ENCODE results near the gene SBSN.
A peak's percentile ranks its signal among the peaks of the same experiment; 100 is the strongest.

The SBSN gene

DNA sequence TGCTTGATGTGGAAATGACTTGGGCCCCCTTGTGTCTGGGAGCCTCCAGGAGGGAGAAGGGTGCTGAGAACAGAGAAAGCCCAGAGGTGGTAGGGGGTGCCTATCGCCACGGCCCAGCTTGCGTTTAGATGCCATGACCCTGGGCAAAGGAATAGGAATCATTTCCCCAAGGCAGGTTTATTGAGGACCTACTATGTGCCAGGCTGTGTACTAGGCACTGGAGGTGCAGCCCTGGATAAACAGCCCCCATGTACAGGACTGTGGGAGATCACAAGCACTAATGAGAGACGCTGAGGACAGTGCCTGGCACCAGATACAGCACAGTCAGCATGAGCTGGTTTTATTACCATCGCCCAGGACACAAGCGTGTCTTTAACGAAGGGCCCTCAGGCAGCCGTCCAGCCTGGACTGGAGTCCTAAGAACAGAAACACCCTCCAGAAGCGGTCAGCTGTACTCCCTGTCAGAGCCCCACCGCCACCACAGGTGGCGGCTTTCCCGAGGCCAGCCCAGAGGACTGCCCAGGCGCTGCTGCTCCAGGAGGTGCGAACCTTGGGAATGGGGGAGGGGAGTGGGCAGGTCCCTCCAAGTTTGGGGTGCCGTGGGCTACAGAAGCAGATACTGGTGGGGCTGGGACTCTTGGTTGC, 21.9 kb upstream of the SBSN start:
- ChIA-PET POLR2A (no interaction called here), CTCF (no interaction called here)
- no peak for DNase-seq (ENCODE audit: extremely low spot score)
- TF ChIP-seq FOXA1 (IDR thresholded peaks at IDR 0.05) (no peak), LEF1 (IDR thresholded peaks at IDR 0.05; ENCODE audit: borderline replicate concordance) (no peak), L3MBTL2 (conservative IDR thresholded peaks at IDR 0.05) (no peak), TARDBP (IDR thresholded peaks at IDR 0.05) (no peak), ZNF384 (IDR thresholded peaks at IDR 0.05) (no peak), CTBP1 (IDR thresholded peaks at IDR 0.05; ENCODE audit: borderline replicate concordance) (no peak), HDGF (IDR thresholded peaks at IDR 0.05; ENCODE audit: borderline replicate concordance) (no peak)

- peak; percentile 77 for DNase-seq (ENCODE audit: extremely low spot score)
- CTCF ChIA-PET, result interaction anchor here (0.6 to 1.8 kb wide), 2 partner anchors 9 to 107 kb away, joined by 4 to 8 read pairs; no protein-coding TSS in a partner anchor
- TF ChIP-seq TARDBP (IDR thresholded peaks at IDR 0.05) (no peak), CTBP1 (IDR thresholded peaks at IDR 0.05; ENCODE audit: borderline replicate concordance) (no peak), NFRKB (IDR thresholded peaks at IDR 0.05) (no peak), ZNF384 (IDR thresholded peaks at IDR 0.05) (no peak), BHLHE40 (IDR thresholded peaks at IDR 0.05; ENCODE audit: borderline replicate concordance) (no peak), FOXA1 (IDR thresholded peaks at IDR 0.05) (no peak), ARNT (IDR thresholded peaks at IDR 0.05) (no peak), LEF1 (IDR thresholded peaks at IDR 0.05; ENCODE audit: borderline replicate concordance) (no peak), SUZ12 (IDR thresholded peaks at IDR 0.05) (no peak), HDGF (IDR thresholded peaks at IDR 0.05; ENCODE audit: borderline replicate concordance) (no peak), SP1 (IDR thresholded peaks at IDR 0.05) (no peak), FOXM1 (IDR thresholded peaks at IDR 0.05; ENCODE audit: borderline replicate concordance) (no peak)
- TF ChIP-seq, protein P1, sequence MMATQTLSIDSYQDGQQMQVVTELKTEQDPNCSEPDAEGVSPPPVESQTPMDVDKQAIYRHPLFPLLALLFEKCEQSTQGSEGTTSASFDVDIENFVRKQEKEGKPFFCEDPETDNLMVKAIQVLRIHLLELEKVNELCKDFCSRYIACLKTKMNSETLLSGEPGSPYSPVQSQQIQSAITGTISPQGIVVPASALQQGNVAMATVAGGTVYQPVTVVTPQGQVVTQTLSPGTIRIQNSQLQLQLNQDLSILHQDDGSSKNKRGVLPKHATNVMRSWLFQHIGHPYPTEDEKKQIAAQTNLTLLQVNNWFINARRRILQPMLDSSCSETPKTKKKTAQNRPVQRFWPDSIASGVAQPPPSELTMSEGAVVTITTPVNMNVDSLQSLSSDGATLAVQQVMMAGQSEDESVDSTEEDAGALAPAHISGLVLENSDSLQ (IDR thresholded peaks at IDR 0.05), result no peak
- POLR2A ChIA-PET, result interaction anchor here (1.8 kb wide), 1 partner anchor 39 kb away, joined by 13 read pairs; no protein-coding TSS in a partner anchor
Observed at GRCh38 chr19:35549174-35549788, 21.2 kb upstream of the SBSN start.

DNA sequence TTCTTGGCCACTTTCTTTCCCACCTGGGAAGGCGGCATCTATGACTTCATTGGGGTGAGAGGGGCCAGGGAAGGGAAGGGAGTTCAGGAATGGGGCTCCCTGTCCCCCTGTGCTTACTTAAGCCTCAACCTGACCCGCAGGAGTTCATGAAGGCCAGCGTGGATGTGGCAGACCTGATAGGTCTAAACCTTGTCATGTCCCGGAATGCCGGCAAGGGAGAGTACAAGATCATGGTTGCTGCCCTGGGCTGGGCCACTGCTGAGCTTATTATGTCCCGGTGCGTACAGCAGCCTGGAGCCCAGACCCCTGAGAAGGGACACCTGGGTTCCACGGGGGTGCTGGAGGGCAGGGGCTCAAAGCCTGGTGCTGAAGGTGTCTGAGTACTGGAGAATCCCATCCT, 18.4 kb upstream of the SBSN start:
- TF ChIP-seq SP1 (IDR thresholded peaks at IDR 0.05) (no peak), NFRKB (IDR thresholded peaks at IDR 0.05) (no peak), LEF1 (IDR thresholded peaks at IDR 0.05; ENCODE audit: borderline replicate concordance) (no peak), ELF4 (IDR thresholded peaks at IDR 0.05) (no peak), BHLHE40 (IDR thresholded peaks at IDR 0.05; ENCODE audit: borderline replicate concordance) (no peak), FOXA1 (IDR thresholded peaks at IDR 0.05) (no peak)
- TF ChIP-seq, protein P1 (IDR thresholded peaks at IDR 0.05), result no peak
- no peak for DNase-seq (ENCODE audit: extremely low spot score)
- POLR2A ChIA-PET, result interaction anchor here (0.8 kb wide), 1 partner anchor 36 kb away, joined by 3 read pairs; no protein-coding TSS in a partner anchor
- CTCF ChIA-PET, result no interaction called here

DNA sequence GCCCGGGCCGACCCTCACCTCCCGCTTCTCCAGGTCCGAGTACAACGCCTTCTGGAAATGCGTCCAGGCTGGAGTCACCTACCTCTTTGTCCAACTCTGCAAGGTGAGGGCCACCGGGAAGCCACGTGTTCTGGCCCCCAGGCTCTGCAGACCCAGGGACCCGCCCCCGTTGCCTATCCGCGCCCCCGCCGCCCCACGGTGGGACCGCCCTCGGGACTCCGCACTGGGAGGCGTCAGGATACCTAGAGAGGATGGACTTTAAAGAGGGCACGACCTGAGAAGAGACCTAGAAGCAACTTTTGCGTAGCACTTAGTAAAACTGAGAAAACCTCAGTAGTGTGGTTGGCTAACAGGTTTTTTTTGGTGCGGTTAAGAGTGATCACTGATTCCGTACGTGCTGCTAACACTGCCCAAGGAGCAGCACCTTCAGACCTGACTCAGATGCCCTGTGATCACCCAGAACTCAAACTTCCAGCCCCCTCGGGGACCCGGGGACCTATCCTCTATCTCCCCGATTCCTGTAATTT, 17.8 kb upstream of the SBSN start:
- peak; percentile 50 for DNase-seq (ENCODE audit: extremely low spot score)
- CTCF ChIA-PET, result no interaction called here
- no peak for TF ChIP-seq ARNT (IDR thresholded peaks at IDR 0.05)
- POLR2A ChIA-PET, result no interaction called here

DNA sequence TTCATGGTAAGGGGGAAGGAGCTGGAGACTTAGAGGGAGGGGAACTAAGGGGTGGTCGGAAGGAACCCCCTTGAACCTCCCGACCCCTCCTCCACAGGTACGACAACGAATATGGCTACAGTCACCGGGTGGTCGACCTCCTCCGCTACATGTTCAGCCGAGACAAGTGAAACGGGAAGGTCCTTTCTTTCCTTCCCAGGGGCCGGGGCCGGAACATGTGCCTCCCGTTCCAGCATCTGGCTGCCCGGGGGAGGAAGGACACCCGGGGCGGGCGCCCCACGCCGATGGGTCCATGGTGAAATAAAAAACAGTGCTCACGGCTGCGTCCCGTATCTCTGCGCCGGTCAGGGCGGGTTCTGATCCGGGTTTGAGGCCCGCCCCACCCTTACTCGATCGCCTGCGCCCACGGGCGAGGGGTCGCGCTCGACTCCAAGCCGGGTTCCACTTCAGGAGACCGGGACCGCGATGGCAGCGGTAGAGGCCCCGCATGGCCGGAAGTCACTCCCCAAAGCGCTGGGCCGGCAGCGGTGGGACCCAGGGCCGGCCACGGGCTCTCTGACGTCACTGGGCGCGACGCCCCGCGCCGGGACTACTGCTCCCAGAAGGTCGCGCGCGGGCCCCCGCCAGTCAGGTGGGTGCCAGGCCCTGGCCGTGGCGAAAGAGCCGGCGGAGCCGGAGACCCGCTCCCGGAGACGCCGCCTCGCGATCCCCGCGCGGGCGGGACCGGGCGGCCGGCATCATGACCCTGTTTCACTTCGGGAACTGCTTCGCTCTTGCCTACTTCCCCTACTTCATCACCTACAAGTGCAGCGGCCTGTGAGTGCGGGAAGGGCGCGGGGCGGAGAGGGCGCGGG, 17.1 kb upstream of the SBSN start, which contains the start of gene TMEM147:
TMEM147 (plus strand) TSS at position 626 of the 854 bp plus-strand sequence; CDS start at position 740, 114 bp downstream.
- peak; percentile 97 for DNase-seq (ENCODE audit: extremely low spot score)
- ChIA-PET POLR2A (interaction anchor here (1.0 to 1.5 kb wide), 2 partner anchors 35 to 36 kb away, joined by 3 to 6 read pairs; no protein-coding TSS in a partner anchor), CTCF (no interaction called here)
- TF ChIP-seq ZNF384 (IDR thresholded peaks at IDR 0.05) (no peak), ELF4 (IDR thresholded peaks at IDR 0.05) (peak; percentile 20; the same call in 1 of the 2 replicates), FOXM1 (IDR thresholded peaks at IDR 0.05; ENCODE audit: borderline replicate concordance) (0 out of 2 replicates have a peak, but pooled peaks have one; percentile 8)
- TF ChIP-seq, protein P1 (IDR thresholded peaks at IDR 0.05), result no peak

DNA sequence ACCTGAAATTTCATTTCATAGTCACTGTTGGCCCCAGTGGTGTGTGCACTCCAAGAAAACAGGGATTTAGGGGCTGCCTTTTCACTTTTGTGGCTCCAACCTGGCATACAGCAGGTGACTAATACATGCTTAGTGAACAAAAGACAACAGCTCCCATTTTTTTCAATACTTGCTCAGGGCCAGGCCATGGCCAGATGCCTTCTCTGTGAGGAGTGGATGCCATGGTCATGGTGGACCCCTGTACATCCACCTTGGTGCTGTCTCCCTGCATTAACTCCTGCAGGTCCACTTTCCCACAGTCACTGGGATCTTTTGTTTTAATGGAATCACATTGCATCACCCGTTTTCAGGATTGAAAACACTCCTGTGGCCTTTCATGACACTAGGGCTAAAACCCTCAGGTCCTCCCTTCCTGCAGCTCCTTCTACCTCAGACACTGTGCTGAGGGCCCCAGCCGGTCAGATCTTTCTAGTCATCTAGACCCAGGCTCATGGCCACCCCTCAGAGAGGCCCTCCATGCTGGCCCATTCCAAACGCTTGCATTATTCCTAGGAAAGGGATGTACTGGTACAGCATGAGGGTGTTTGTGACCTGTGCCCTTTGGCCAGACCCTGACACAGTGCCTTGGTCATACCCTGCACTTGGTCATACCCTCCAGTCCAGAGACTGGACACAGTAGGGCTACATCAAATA, 16.1 kb upstream of the SBSN start:
- POLR2A ChIA-PET, result interaction anchor here (1.0 to 1.5 kb wide), 3 partner anchors 9 to 35 kb away, joined by 3 to 6 read pairs (median 4); no protein-coding TSS in a partner anchor
- TF ChIP-seq SP1 (IDR thresholded peaks at IDR 0.05), result no peak
- TF ChIP-seq ELF4 (IDR thresholded peaks at IDR 0.05), result no peak
- CTCF ChIA-PET, result no interaction called here
- no peak for DNase-seq (ENCODE audit: extremely low spot score)

All from HEK293T (cell line).